CMK (cell line): ENCODE data around the gene NDUFC2.
"Not testable (repeated sequence)": the region's sequence is repeated elsewhere in the genome, so short reads cannot be mapped to it uniquely, and the experiment has no call there.

Experiments used
- DNase-seq: peaks from one replicate; pipeline ENCODE4 v3.0.0-alpha.2; 2010; ENCODE audit warnings: low read depth

The NDUFC2 gene

DNA sequence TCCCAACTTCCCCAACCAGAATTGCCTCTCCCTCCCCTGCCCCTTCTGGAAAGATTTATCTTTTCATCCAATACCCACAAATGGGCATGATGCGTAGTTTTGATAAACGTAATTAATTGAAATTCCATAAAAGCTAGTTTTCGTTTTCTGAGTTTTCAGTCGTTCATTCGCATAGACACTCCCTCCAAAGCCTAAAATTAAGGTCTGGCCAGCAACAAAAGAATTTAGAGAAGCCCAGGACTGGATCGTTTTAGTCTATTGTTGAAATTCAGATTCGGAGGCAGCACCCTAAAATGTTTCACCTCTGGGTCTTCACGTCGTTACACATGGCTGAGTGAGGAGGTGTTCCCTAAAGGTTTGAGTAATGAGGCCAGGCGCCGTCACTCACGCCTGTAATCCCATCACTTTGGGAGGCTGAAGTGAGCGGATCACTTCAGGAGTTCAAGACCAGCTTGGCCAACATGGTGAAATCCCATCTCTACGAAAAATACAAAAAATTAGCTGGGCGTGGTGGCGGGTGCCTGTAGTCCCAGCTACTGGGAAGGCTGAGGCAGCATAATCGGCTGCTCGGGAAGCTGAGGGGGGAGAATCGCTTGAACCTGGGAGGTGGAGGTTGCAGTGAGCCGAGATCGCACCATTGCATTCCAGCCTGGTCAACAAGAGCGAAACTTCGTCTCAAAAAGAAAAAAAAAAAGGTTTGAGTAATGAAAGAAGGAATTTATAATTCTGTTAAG is 589 bp upstream of the NDUFC2 start:
- no peak for DNase-seq

DNA sequence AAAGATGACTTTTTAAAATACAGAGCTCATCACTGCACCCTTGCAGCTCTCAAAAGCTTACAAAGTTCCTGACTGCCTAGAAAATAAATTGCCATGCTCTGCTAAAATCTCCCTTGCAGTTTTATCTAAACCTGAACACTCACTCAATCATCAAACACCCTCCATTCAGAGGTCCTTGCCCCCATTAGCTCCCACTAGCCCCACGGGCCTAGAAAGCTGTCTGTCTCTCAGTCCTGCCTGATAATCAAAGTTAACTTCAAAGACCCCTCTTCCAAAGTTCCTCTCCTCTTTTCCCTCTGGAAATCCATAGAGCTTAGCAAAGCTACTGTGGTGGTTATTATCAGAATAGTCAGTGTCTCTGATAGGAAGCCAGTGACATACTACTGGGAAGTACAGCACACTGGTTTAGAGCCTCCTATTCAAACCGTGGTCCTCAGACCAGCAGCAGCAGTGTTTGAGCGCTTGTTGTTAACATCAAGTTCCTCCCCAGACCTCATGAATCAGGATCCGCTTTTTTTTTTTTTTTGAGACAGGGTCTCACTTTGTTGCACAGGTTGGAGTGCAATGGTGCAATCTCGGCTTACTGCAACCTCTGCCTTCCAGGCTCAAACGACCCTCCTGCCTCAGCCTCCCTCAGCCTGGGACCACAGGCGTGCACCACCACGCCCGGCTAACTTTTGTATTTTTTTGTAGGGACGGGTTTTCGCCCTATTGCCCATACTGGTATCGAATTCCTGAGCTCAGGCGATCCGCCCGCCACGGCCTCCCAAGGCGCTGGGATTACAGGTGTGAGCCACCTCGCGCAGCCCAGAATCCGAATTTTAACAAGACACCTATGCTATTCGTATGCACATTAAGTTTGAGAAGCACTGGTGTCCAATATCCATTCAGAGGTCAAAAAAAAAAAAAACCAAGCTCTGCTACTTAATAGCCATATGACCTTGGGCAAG is 1.2 kb downstream of the NDUFC2 start:
- DNase-seq, result no peak

DNA sequence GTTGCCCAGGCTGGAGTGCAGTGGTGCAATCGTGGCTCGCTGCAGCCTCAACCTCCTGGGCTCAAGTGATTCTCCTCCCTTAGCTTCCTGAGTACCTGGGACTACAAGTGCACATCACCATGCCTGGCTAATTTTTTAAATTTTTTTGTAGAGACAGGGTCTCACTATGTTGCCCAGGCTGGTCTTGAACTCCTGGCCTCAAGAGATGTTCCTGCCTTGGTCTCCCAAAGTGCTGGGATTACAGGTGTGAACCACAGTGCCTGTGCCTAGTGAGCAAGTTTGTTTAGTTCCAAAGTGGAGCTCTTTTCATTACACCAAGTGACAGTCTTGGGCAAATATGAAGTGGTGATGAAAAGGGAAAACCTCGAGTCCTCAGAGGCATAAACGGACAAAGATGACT is 2.1 kb downstream of the NDUFC2 start:
- not testable (repeated sequence) for DNase-seq

DNA sequence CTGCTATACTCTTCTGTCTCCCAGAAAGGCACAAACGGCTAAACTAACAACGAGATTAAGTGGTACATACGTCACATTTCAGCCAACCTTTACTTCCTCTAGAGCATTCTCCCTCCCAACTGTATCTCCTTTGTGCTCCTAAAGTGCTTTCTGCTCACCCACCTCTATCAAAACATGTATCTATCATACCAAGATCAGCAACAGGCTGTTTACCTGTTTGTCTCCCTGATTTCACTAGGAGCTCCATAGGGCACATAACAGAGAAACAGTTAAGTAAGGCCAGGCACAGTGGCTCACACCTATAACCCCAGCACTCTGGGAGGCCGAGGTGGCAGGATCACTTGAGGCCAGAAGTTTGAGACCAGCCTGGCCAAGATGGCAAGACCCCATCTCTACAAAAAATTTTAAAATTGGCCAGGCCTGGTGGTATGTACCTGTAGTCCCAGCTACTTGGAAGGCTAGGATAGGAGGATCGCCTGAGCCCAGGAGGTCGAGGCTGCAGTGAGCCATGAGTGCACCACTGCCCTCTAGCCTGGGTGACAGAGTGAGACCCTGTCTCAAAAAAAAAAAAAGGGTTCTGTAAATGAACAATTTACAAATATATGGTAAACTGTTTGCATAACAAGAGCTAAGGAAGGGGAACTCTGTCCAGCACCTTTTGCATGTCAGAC is 2.8 kb downstream of the NDUFC2 start:
- DNase-seq, result no peak

DNA sequence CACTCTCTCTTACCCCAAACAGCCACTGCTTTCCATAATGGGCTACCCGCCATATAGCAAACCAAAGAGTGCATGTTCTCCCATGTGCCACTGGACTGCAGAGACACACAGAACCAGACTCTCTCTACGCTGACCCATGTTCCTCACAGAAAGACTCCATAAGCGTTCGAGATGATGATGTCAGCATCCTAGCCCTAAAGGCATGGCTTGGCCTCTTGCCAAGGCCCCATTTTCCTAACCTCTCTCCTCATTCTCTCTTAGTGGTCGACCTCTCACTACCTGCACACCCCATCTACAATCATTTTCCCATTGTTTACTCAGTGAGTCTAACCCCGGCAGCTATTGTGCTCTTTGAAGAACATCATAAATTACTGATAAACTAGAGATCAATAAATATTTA is 4.9 kb downstream of the NDUFC2 start:
- DNase-seq, result no peak

DNA sequence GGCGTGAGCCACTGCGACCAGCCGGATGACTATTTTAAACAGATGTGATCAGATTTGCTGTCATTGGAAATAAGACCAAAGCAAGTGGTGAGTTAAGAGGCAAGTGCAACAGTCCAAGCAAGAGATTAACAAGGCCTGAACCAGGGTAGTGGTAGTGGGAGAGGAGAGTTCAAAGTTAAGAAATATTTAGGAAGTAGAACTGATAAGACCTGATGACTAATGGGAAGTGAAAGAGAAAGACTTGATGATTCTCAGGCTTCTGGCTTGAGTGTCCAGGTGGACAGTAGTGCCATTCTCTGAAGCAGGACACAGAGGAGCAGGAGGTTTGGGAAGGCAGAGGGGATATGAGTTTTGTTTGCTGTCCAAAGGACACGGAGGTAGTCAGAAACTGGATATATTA is 7.2 kb downstream of the NDUFC2 start:
- DNase-seq, result no peak

DNA sequence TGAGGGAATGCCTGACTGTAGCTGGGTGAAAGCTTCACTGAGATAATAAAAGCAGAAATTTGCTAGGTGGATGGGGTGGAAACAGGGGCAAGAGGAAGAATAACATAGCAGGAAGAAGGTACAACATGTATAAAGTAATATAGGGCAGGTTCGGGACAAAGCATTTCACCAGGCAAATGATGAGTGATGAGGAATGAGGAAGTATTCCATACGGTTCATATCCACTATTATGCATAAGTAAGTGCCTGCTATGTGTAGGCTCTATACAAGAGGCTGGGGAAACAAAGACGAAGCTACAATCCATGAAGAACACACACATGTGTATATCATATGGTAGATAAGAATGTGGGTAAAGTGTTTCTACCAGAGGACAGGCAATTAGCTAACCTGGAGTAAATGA is 7.9 kb downstream of the NDUFC2 start:
- no peak for DNase-seq

DNA sequence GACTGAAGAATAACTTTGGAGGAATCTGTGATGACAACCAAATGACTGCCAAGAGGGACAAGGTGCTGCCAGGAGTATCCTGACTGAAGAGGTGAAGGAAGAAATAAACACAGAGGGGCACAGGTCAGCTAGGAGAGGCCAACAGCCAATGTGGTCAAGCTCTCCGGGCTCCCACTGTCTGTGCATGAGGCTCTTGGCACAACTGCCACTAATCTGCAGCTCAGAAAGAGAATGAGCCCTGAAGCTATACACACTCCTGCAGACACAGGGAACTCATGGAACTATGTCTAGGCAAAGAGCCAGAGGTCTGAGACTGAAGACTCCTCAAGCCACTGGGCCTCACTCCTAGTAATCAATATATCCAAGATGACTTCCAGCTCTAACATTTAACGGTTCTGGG is 9.0 kb downstream of the NDUFC2 start:
- DNase-seq, result no peak

DNA sequence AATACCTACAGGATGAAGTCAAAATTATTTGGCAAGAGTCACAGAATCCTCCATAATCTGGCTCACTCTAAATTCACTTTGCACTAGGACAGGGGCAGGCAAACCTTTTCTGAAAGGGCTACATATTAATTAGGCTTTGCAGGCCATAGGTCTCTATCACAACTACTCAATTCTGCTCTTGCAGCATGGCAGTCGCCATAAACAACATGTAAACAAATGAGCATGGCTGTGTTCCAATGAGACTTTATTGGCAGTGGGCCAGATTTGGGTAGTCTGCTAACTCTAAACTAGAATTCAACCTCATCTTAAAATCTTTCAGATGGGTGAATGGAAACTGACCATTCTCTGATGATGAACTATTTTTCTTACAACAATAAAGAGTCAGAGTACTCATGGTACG is 10.2 kb downstream of the NDUFC2 start:
- no peak for DNase-seq

DNA sequence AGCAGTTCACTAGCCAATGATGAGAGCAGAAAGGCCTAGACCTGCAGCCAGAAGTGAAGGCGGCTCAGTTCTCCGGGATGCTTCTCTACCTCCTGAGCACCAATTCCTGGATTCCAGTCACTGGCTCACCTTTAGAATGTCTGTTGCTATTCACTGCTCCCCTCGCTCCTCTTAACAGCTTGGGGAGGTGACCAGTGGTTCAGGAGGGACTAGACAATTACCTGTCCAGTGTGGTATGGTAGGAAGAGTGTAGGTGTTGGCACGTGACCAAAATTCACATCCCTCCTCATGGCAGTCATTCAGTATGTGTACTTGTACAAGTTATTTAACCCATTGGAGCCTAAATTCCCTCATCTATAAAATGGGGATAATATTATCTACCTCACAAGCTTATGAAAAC is 12.0 kb downstream of the NDUFC2 start:
- DNase-seq, result no peak

DNA sequence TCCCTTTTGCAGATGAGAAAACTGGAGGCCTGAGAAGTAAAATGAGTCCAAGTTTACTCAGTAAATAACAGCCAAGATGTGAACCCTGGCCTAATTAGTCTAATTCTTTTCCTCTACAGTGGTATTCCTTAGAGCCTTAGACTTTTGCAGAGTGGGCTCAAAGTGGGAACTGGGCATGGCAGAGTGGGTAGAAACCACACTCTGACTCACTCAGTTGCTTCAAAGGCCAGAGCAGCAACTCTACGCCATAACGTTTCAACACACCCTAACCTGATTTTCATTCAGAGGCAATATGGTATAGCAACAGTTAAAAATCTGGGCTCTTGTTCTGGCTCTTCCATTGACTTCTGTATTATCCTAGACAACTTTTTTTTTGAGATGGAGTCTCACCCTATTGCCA is 13.2 kb downstream of the NDUFC2 start:
- no peak for DNase-seq

DNA sequence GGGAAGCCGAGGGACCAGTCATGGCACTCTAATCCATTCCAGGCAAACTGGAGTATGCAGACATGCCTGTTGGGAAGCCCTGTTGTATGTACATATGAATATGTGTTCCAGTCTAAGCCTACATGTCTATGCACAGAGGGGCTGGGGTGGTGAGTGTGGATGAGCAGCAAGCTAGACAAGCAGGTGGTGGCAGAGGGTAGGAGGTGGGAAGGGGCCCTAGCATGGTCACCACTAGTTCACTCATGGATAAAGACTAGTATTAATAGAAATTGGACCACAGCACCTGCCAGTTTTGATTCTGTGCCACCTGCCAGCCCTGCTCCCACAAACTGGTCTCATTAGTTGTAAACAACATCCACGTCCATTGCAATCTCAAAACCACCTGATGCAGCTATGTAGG is 14.5 kb downstream of the NDUFC2 start:
- DNase-seq, result no peak

DNA sequence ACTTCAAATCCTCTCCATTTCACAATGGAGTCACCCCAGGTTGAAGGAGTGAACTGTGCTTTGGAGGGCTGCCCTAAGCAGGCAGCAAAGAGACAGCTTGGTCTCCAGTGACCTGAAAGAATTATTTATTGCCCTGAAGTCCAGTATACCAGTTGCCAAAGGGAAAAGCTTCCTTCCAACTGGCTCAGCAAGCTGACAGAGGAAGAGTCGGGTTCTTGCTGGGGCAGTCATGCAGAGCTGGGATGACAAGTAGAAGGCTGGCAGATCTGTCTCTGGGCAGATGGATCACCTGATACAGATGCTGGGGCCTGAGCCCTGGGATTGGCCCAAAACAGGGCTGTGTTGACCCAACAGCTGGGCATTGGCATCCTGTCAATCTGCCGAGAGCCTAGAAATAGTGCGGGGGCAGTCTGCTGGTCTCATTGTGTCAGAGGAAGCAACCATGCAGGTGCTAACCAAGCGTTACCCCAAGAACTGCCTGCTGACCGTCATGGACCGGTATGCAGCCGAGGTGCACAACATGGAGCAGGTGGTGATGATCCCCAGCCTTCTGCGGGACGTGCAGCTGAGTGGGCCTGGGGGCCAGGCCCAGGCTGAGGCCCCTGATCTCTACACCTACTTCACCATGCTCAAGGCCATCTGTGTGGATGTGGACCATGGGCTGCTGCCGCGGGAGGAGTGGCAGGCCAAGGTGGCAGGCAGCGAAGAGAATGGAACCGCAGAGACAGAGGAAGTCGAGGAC is 16.1 kb downstream of the NDUFC2 start, which contains the start of gene THRSP:
Gene THRSP, plus strand, starts transcription at position 422 of the 742 bp plus-strand sequence. Its CDS starts 21 bp downstream, at position 443.
- no peak for DNase-seq

DNA sequence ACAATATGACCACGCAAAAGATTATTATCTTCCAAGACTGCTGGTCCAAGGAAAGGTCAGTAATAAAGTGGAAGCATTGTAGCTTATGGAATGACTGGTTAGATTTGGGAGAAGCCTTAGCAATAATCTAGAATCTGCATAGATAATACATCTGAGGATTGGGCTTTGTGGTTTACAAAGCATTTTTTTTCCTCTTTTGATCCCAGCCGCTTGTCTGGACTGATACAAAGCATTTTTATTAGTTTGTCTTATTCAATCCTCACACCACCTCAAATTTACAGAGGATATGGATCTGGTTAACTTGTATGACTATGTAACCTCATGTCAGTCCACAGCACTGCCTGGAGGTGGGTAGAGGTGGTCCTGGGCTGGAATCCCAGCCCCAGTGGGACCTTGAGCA is 17.0 kb downstream of the NDUFC2 start:
- DNase-seq, result no peak

DNA sequence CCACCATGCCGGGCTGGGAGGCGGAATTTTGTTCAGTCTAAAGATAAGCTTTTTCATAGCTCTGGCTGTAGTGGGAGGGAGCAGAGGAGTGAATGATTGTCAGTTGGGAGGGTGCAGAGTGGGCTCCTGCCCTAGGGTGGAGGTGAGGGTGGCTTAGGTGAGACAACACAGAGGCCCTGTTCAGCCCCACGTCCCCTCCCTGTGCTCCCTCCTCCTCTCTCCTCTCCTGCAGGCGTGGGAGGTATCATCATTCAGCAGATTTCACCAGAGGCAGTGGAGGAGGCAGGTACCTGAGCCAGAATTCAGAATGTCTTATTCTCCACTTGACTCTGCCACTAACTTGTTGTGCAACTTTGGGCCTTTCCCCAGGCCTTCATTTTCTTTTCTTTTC is 17.7 kb downstream of the NDUFC2 start:
- DNase-seq, result no peak

DNA sequence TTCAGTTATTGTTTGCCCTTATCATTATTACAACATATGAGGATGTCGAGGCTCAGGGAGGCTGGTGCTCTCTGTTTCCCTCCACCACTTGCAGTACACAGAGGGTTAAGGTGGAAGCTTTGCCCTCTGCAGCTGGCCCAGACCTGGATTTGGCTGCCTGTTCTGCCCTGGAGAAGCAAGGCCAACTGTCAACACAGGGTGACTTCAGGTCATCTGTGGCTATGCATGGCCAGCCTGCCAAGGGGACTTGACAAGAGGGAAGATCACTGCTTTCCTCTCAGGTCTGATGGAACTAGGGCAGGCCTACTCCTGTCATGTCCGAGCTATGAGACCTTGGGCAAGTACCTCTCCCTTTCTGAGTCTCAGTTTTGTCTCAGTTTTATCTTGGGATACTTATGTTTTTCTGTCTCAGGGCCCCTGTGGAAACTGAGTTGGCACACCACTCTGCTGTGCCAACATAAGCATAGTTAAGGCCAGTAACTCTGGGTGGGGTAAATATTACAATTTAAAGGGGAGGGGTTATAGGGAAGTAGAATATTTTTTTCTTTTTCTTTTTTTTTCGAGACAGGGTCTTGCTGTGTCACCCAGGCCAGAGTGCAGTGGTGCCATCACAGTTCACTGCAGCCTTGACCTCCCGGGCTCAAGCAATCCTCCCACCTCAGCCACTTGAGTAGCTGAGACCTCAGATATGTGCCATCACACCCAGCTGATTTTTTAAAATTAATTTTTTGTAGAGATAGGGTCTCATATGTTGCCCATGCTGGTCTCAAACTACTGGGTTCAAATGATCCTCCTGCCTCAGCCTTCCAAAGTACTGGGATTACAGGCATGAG is 18.4 kb downstream of the NDUFC2 start:
- no peak for DNase-seq

DNA sequence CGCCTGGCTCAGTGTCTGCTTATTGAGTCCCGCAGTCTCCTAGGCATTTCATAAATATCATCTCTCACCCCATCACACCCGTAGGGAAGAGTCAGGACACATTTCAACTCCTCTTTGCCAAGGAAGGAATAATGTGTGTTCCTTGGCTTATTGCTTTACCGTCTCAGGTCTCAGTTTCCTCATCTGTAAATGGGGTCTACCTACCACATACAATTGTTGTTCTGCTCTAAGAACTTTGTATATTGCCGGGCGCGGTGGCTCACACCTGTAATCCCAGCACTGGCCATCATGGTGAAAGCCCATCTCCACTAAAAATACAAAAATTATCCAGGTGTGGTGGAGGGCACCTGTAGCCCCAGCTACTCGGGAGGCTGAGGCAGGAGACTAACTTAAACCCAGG is 19.1 kb downstream of the NDUFC2 start:
- DNase-seq, result no peak

DNA sequence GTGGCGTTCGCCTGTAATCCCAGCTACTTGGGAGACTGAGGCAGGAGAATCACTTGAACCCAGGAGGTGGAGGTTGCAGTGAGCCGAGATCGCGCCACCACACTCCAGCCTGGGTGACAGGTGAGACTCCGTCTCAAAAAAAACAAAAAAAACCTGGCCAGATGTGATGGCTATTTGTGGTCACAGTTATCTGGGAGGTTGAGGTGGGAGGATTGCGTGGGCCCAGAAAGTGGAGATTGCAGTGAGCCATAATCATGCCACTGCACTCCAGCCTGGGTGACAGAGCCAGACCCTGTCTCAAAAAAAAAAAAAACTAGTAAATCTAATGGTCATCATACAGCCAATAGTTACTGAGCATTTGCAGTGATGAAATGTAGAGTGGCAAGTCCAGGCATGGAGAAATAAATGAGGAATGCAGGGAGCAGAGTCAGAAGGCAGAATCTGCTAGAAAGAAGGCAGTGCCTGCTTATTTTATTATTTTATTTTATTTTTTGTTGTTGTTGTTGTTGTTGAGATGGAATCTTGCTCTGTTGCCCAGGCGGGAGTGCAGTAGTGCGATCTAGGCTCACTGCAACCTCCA is 19.8 kb downstream of the NDUFC2 start:
- not testable (repeated sequence) for DNase-seq

DNA sequence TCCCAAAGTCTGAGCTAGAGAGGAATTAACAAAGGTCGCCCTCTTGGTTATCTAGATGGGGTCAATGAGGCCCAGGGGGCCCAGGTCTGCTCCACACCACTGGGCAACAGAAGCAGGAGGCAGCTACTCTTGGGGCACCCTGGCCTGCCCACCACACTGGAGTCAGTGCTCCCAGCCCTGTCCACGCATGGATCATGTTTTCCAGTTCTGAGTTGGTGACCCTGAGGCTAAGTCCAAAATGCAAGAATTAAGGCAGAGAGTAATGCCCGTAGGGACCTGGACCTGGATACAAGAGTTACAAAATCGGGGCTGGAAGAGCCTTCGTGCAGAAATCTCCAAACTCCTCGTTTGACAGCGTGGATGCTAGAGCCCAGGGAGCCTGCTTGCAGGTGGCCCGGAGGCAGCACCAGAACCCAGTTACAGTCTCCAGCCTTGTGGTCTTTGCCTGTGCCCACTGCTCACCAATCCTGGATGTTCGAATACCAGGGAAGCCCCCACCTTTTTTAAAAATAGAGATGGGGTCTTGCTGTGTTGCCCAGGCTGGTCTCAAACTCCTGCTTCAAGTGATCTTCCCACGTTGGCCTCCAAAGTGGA is 22.1 kb downstream of the NDUFC2 start:
- no peak for DNase-seq

DNA sequence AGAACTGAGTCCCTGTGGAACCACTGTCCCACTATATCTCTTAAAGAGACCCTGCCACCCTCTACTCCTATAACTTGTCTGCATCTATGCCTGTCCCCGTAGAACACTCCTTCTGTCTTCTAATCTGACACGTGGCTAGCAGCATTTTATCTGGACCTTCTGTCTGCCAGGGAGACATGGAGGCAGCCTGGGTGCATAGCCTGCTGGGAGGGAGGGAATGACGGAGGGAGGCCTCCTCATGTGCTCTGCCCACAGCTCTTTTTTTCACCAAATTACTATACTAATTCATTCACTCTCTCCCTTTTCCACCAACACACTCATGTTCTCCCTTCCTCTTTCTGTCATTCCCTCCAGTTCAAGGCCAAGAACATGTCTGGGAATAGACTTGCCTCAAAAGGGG is 23.6 kb downstream of the NDUFC2 start:
- no peak for DNase-seq
